Spleen (tissue), 7 donors: Measurements from ENCODE around the gene ZNF385D.

ENCODE experiments used
- POLR2AphosphoS5 ChIP-seq, 3 donors: sonication (generic); formaldehyde crosslinking; IDR thresholded peaks; one replicate each; pipeline ENCODE4 v1.5.1; 2017; ENCODE audit warnings: antibody characterized with exemption in 3 of 3
- TF ChIP-seq, protein P1 (sequence below), 11 experiments: fragments of 200-600 bp in 7 of 11; fragments of 450-650 bp in 4 of 11; sonication (generic) in 4 of 11; IDR thresholded peaks in 8 of 11; conservative IDR thresholded peaks in 3 of 11; 1 replicate in 7 of 11; 2 replicates in 4 of 11; pipeline versions ENCODE4 v1.4.0 to v1.8.0; 2016 to 2021; ENCODE audit warnings: antibody characterized with exemption in 11 of 11, inconsistent platforms in 4 of 11, mild to moderate bottlenecking in 1 of 11
- donor health status: DM: no; HTN: no; CAD: no; lungs with moderate emphysema.
- donor health status: DM: no; HTN: no; CAD: no.
- donor health status: DM: no; HTN: no; CAD: no.

DNA sequence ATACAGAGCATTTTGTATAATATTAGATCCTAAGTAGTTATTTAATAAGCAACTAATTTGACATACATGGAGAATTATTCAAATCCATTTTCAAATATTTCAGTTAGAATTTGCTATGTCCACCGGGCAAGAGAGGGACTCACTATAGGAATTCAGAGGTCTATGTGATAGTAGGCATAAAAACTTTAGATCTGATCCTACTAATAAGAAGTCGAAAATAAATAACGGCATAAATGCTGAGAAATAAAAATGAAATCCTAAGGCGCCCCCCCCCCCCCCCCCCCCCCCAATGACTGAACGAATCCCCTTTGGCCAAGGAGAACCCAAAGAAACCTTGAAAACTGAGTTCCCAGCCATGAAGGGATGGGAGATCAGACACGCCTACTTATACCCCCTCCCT, 80.6 kb downstream of the ZNF385D start:
- no peak for TF ChIP-seq POLR2AphosphoS5 (IDR thresholded peaks at IDR 0.05)
- TF ChIP-seq, protein P1, sequence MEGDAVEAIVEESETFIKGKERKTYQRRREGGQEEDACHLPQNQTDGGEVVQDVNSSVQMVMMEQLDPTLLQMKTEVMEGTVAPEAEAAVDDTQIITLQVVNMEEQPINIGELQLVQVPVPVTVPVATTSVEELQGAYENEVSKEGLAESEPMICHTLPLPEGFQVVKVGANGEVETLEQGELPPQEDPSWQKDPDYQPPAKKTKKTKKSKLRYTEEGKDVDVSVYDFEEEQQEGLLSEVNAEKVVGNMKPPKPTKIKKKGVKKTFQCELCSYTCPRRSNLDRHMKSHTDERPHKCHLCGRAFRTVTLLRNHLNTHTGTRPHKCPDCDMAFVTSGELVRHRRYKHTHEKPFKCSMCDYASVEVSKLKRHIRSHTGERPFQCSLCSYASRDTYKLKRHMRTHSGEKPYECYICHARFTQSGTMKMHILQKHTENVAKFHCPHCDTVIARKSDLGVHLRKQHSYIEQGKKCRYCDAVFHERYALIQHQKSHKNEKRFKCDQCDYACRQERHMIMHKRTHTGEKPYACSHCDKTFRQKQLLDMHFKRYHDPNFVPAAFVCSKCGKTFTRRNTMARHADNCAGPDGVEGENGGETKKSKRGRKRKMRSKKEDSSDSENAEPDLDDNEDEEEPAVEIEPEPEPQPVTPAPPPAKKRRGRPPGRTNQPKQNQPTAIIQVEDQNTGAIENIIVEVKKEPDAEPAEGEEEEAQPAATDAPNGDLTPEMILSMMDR (IDR thresholded peaks at IDR 0.05 in 8 of 11, conservative IDR thresholded peaks at IDR 0.05 in 3 of 11), result no peak
